Nephron (organoid): ENCODE measurements around the gene TMPRSS12.
"Not testable (repeated sequence)": the region's sequence is repeated elsewhere in the genome, so short reads cannot be mapped to it uniquely, and the experiment has no call there.

Experiments used
- H3K27ac Mint-ChIP-seq, 3 experiments: 2 replicates each; pipeline ENCODE4 v1.8.0; 2020; ENCODE audit warnings: mixed read lengths in 3 of 3, mild to moderate bottlenecking in 2 of 3, moderate library complexity in 1 of 3
- H3K27me3 Mint-ChIP-seq: 2 replicates; pipeline ENCODE4 v1.8.0; 2021; ENCODE audit warnings: low read depth, mild to moderate bottlenecking, moderate library complexity, mixed read lengths
- H3K36me3 Mint-ChIP-seq: 2 replicates; pipeline ENCODE4 v1.8.0; 2020; ENCODE audit warnings: low read depth, mixed read lengths
- H3K4me1 Mint-ChIP-seq: 2 replicates; pipeline ENCODE4 v1.8.0; 2020; ENCODE audit warnings: mixed read lengths
- H3K4me3 Mint-ChIP-seq, 3 experiments: 2 replicates each; pipeline ENCODE4 v1.8.0; 2020; ENCODE audit warnings: mild to moderate bottlenecking in 3 of 3, mixed read lengths in 3 of 3, moderate library complexity in 2 of 3
- H3K9me3 Mint-ChIP-seq: 2 replicates; pipeline ENCODE4 v1.8.0; 2020; ENCODE audit warnings: mixed read lengths
- TF ChIP-seq, protein P1 (sequence below), 3 experiments: fragments of 200-600 bp; sonication (generic); IDR thresholded peaks; one replicate each; pipeline ENCODE4 v1.5.0; 2021; ENCODE audit warnings: antibody characterized with exemption in 3 of 3; ENCODE audit not compliant: unreplicated experiment in 3 of 3

TMPRSS12 gene, protein sequence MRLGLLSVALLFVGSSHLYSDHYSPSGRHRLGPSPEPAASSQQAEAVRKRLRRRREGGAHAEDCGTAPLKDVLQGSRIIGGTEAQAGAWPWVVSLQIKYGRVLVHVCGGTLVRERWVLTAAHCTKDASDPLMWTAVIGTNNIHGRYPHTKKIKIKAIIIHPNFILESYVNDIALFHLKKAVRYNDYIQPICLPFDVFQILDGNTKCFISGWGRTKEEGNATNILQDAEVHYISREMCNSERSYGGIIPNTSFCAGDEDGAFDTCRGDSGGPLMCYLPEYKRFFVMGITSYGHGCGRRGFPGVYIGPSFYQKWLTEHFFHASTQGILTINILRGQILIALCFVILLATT

DNA sequence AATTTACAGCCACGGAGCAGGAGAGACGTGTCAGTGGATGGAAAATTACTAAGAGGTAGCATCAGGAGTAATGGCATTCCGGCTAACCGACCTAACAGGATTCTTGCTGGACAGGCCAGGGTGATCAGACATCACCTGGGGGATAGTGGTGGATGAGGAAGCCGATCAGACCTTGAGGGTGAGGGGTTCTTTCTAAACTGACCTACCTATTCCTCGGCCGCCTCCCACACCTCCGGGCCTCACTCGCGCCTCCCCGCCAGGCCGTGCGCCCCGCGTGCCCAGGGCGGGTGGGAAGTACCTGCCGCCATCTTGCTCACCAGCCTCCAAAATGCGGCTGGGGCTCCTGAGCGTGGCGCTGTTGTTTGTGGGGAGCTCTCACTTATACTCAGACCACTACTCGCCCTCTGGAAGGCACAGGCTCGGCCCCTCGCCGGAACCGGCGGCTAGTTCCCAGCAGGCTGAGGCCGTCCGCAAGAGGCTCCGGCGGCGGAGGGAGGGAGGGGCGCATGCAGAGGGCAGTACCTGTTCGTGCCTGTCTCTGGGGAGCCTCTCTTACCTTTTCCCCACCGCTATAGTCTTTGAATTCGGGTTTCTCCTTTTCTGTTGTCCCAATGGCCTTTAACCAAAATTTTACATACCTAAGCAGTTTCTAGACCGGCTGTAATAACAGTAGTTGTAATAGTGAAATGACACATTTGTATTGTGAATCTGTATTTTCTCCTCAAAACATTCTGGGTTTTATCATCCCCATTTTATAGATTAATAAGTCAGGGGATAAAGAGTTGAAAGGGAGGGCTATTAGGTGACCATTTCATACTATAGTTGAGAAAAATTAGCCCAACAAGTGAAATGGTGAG lies at the start of gene TMPRSS12:
Gene TMPRSS12, plus strand, starts transcription at position 290 of the 857 bp plus-strand sequence. Its CDS starts 39 bp downstream, at position 329.
- Mint-ChIP-seq H3K36me3 (no peaks in the 10 kb centered on the region), H3K4me1 (no peaks in the 10 kb centered on the region), H3K27me3 (peaks cover 4% of the 10 kb centered on the region), H3K9me3 (peaks cover 11% of the 10 kb centered on the region), H3K4me3 (no peak within 1 kb of the TSS), H3K27ac (no peak within 1 kb of the TSS)
- TF ChIP-seq, protein P1, sequence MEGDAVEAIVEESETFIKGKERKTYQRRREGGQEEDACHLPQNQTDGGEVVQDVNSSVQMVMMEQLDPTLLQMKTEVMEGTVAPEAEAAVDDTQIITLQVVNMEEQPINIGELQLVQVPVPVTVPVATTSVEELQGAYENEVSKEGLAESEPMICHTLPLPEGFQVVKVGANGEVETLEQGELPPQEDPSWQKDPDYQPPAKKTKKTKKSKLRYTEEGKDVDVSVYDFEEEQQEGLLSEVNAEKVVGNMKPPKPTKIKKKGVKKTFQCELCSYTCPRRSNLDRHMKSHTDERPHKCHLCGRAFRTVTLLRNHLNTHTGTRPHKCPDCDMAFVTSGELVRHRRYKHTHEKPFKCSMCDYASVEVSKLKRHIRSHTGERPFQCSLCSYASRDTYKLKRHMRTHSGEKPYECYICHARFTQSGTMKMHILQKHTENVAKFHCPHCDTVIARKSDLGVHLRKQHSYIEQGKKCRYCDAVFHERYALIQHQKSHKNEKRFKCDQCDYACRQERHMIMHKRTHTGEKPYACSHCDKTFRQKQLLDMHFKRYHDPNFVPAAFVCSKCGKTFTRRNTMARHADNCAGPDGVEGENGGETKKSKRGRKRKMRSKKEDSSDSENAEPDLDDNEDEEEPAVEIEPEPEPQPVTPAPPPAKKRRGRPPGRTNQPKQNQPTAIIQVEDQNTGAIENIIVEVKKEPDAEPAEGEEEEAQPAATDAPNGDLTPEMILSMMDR (IDR thresholded peaks at IDR 0.05; ENCODE audit: unreplicated experiment in 3 of 3): no peak

DNA sequence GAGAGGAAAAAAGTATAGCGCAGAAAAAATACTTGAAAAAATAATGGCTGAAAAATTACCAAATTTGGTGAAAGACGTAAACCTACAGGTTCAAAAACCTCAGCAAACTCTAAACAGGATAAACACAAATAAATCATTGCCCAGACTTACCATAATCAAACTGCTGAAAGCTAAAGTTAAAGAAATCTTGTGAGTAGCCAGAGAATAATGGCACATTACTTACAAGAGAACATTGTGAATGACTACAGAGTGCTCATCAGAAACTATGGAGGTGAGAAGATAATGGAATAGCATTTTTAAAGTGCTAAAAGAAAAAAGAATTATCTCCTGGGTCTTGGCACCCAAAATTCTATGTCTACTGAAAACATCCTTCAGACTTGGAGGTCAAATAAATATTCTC lies 42.8 kb upstream of the TMPRSS12 start:
- H3K4me1 Mint-ChIP-seq: no peaks in the 10 kb centered on the region
- peaks cover 34% of the 10 kb centered on the region for H3K9me3 Mint-ChIP-seq
- H3K4me3 Mint-ChIP-seq: no peak overlapping the region
- peaks cover 87% of the 10 kb centered on the region for H3K36me3 Mint-ChIP-seq
- H3K27me3 Mint-ChIP-seq: no peaks in the 10 kb centered on the region
- H3K27ac Mint-ChIP-seq: no peak overlapping the region
- TF ChIP-seq, protein P1 (IDR thresholded peaks at IDR 0.05; ENCODE audit: unreplicated experiment in 3 of 3): no peak

DNA sequence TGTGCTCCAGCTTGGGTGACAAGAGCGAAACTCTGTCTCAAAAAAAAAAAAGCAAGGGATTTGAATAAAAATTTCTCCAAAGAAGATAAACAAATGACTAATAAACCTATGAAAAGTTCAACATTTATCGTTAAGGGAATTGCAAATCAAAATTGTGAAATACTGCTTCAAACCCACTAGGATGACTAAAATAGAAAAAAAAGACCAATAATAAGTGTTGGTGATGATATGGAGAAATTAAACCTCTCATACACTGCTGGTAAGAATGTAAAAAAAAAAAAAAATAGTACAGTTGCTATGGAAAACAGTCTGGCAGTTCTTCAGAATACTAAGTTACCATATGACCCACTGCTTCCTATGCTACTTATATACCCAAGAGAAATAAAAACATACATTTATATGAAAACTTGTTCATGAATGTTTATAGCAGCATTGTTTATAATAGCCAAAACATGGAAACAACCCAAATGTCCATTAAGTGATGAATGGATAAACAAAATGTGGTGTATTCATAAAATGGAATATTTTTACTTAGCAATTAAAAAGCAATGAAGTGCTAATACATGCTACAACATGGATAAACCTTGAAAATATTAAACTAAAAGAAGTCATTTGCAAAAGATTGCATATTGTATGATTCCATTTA lies 39.4 kb upstream of the TMPRSS12 start:
- TF ChIP-seq, protein P1 (IDR thresholded peaks at IDR 0.05; ENCODE audit: unreplicated experiment in 3 of 3): no peak
- Mint-ChIP-seq H3K27ac (no peak overlapping the region), H3K9me3 (peaks cover 27% of the 10 kb centered on the region), H3K4me1 (no peaks in the 10 kb centered on the region), H3K27me3 (no peaks in the 10 kb centered on the region), H3K36me3 (peaks cover 65% of the 10 kb centered on the region), H3K4me3 (no peak overlapping the region)

DNA sequence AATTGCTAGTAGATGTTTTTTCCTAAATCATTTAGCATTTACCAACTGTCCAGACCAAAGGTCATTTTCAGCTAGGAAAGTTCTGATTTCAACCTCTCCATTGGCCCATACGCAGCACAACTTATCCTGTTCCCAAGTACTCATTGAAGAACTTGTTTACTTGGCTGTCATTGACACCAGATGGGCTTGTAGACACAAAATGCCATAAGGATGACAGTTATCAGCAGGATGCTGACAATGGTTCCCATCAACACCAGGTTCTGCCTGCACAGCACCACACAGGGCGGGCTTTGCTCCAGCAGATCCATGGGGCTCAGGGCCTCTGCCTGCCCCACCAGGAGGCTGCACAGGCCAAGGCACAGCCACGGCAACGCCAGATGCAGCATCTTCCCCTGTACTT lies 36.5 kb upstream of the TMPRSS12 start:
- H3K27ac Mint-ChIP-seq: no peak overlapping the region
- H3K4me3 Mint-ChIP-seq: no peak overlapping the region
- H3K4me1 Mint-ChIP-seq: no peaks in the 10 kb centered on the region
- H3K9me3 Mint-ChIP-seq: peaks cover 5% of the 10 kb centered on the region
- TF ChIP-seq, protein P1 (IDR thresholded peaks at IDR 0.05; ENCODE audit: unreplicated experiment in 3 of 3): no peak
- peaks cover 51% of the 10 kb centered on the region for H3K36me3 Mint-ChIP-seq
- H3K27me3 Mint-ChIP-seq: no peaks in the 10 kb centered on the region

DNA sequence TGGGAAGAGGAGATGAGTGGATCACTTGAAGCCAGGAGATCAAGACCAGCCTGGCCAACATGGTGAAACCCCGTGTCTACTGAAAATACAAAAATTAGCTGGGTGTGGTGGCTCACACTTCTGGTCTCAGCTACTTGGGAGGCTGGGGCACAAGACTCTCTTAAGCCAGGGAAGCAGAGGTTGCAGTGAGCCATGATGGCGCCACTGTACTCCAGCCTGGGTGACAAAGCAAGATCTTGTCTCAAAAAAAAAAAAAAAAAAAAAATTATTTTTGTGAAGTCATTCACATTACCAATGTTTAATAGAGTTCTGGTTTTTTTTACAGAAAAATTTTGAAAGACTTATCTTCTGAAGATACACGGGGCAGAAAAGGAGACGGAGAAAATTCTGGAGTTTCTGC lies 33.6 kb upstream of the TMPRSS12 start:
- H3K9me3 Mint-ChIP-seq, H3K4me3 Mint-ChIP-seq, H3K27ac Mint-ChIP-seq, H3K4me1 Mint-ChIP-seq, H3K27me3 Mint-ChIP-seq: not testable (repeated sequence)
- H3K36me3 Mint-ChIP-seq: peaks cover 47% of the 10 kb centered on the region

DNA sequence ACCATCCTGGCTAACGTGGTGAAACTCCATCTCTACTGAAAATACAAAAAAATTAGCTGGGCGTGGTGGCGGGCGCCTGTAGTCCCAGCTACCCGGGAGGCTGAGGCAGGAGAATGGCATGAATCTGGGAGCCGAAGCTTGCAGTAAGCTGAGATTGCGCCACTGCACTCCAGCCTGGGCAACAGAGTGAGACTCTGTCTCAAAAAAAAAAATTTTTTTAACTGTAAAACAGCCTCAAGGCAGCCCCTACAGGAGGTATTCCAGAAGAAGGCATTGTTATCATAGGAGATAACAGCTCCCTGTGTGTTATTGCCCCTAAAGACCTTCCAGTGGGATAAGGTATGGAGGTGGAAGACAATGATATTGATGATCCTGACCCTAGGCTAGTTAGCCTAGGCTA lies 27.8 kb upstream of the TMPRSS12 start:
- not testable (repeated sequence) for H3K4me3 Mint-ChIP-seq, H3K9me3 Mint-ChIP-seq, H3K4me1 Mint-ChIP-seq, H3K27ac Mint-ChIP-seq, H3K27me3 Mint-ChIP-seq
- peaks cover 69% of the 10 kb centered on the region for H3K36me3 Mint-ChIP-seq
